PC-9 (cell line): ENCODE results near the gene NHS. TPM values are rescaled to one million over a fixed set of nuclear protein-coding genes. Genes with fewer than 3 reads are reported as not detected.

ENCODE experiments used
- BruUV-seq: library from RNA; stranded (reverse); fragments of 400-500 nt; replicated peaks from 2 replicates; lab custom pipeline; 2021; lab: Mats Ljungman, UMichigan
- CTCF ChIA-PET: fragments of 300-600 bp; sonication (Branson Sonifier 250); formaldehyde crosslinking; loops from one replicate; lab custom pipeline; 2022; ENCODE audit warnings: antibody characterized with exemption; lab: Charles Lee
- POLR2A ChIA-PET: fragments of 300-600 bp; sonication (Branson Sonifier 250); formaldehyde crosslinking; loops from one replicate; lab custom pipeline; 2022; ENCODE audit warnings: antibody characterized with exemption; ENCODE audit not compliant: unreplicated experiment; lab: Charles Lee
- DNase-seq, 2 experiments: peaks; one replicate each; pipeline versions ENCODE4 v3.0.0 to v3.0.0-alpha.2; 2015 to 2022; ENCODE audit warnings: mixed read lengths in 1 of 2
- H2AFZ ChIP-seq: fragments of 200-600 bp; sonication (generic); 2 replicates; pipeline ENCODE4 v1.8.1; 2017; ENCODE audit warnings: antibody characterized with exemption
- H3F3A ChIP-seq: fragments of 200-600 bp; sonication (generic); 2 replicates; pipeline ENCODE4 v1.8.1; 2017; ENCODE audit warnings: antibody characterized with exemption, mild to moderate bottlenecking, low read depth; ENCODE audit not compliant: insufficient read depth
- H3K27ac ChIP-seq: fragments of 200-600 bp; sonication (generic); 2 replicates; pipeline ENCODE4 v1.6.1; 2016; ENCODE audit warnings: mixed run types
- H3K27me3 ChIP-seq: fragments of 200-600 bp; sonication (generic); 2 replicates; pipeline ENCODE4 v1.6.1; 2016; ENCODE audit warnings: low read depth, mixed run types; ENCODE audit not compliant: insufficient read depth
- H3K36me3 ChIP-seq: fragments of 200-600 bp; sonication (generic); 2 replicates; pipeline ENCODE4 v1.6.1; 2016; ENCODE audit warnings: low read depth, mixed run types
- H3K4me1 ChIP-seq: fragments of 200-600 bp; sonication (generic); replicated peaks from 2 replicates; pipeline ENCODE4 v1.6.1; 2016; ENCODE audit warnings: mixed run types; ENCODE audit not compliant: insufficient read depth
- H3K4me2 ChIP-seq: fragments of 200-600 bp; sonication (generic); 2 replicates; pipeline ENCODE4 v1.6.1; 2017; ENCODE audit warnings: mixed run types
- H3K4me3 ChIP-seq: fragments of 200-600 bp; sonication (generic); 2 replicates; pipeline ENCODE4 v1.6.1; 2016; ENCODE audit warnings: mixed run types
- H3K79me2 ChIP-seq: fragments of 200-600 bp; sonication (generic); 2 replicates; pipeline ENCODE4 v1.6.1; 2017; ENCODE audit warnings: low read depth, mixed run types
- H3K9me2 ChIP-seq: fragments of 200-600 bp; sonication (generic); 2 replicates; pipeline ENCODE4 v1.8.1; 2017; ENCODE audit warnings: mild to moderate bottlenecking; ENCODE audit not compliant: insufficient read depth
- H3K9me3 ChIP-seq: fragments of 200-600 bp; sonication (generic); 2 replicates; pipeline ENCODE4 v1.8.1; 2016; ENCODE audit warnings: low read depth; ENCODE audit not compliant: insufficient read depth
- H4K20me1 ChIP-seq: fragments of 200-600 bp; sonication (generic); 2 replicates; pipeline ENCODE4 v1.8.1; 2017; ENCODE audit not compliant: insufficient read depth
- EZH2 ChIP-seq: fragments of 200-600 bp; sonication (generic); IDR thresholded peaks from 2 replicates; pipeline ENCODE4 v1.8.0; 2017; ENCODE audit warnings: antibody characterized with exemption, low read depth
- intact Hi-C: fragments of 100-400 bp; cut with micrococcal nuclease; formaldehyde crosslinking; loops from one replicate; pipeline ENCODE4 v1.10.0; 2022; ENCODE audit not compliant: unreplicated experiment
- total RNA-seq: library from RNA; stranded (reverse); gene quantifications from 2 replicates; pipeline ENCODE4 v1.2.3, GENCODE V29; 2021
- TF ChIP-seq, protein P1 (sequence below): fragments of 200-600 bp; sonication (generic); conservative IDR thresholded peaks from 2 replicates; pipeline ENCODE4 v1.6.1; 2017; ENCODE audit warnings: mixed run types, antibody characterized with exemption, mild to moderate bottlenecking, moderate library complexity

Gene NHS
- total RNA-seq, 1 experiment from 2014 or later = 6.7 TPM

DNA sequence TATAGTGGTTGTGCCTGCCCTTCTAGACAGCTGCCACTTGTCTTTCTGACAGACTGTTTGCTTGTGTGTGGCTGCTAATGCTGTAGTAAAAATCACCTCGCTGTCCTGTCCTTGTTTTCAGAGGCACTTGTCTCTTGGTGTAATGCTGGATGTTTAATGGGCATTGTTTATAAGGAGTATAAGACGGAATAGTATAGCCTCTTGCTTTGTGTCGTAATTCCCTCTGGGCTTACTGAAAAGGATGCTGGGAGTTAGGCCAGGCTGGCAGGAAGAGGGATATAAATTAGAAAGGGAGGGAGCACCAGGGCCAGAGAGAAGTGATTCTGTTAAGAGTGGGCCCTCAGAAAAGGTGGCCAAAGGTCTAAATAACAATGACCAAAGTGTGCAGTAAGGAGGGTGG is 29.0 kb downstream of the NHS start:
- no peaks in the 10 kb centered on the region for H3K9me3 ChIP-seq
- H3K79me2 ChIP-seq = peaks cover 42% of the 10 kb centered on the region
- no peak overlapping the region for H3K4me2 ChIP-seq
- no peak overlapping the region for H3K4me3 ChIP-seq
- H3K36me3 ChIP-seq = no peaks in the 10 kb centered on the region
- peaks cover 6% of the 10 kb centered on the region; the same call in 1 of the 2 replicates for H3F3A ChIP-seq
- TF ChIP-seq, protein P1, sequence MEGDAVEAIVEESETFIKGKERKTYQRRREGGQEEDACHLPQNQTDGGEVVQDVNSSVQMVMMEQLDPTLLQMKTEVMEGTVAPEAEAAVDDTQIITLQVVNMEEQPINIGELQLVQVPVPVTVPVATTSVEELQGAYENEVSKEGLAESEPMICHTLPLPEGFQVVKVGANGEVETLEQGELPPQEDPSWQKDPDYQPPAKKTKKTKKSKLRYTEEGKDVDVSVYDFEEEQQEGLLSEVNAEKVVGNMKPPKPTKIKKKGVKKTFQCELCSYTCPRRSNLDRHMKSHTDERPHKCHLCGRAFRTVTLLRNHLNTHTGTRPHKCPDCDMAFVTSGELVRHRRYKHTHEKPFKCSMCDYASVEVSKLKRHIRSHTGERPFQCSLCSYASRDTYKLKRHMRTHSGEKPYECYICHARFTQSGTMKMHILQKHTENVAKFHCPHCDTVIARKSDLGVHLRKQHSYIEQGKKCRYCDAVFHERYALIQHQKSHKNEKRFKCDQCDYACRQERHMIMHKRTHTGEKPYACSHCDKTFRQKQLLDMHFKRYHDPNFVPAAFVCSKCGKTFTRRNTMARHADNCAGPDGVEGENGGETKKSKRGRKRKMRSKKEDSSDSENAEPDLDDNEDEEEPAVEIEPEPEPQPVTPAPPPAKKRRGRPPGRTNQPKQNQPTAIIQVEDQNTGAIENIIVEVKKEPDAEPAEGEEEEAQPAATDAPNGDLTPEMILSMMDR = no peak
- no peak for TF ChIP-seq EZH2
- no TSS peak for BruUV-seq
- intact Hi-C loops = no loop called here
- ChIA-PET POLR2A (no interaction called here), CTCF (no interaction called here)
- peak overlapping the region; percentile 77 for H3K27ac ChIP-seq
- H3K9me2 ChIP-seq = no peaks in the 10 kb centered on the region
- no peak overlapping the region for H2AFZ ChIP-seq
- DNase-seq = no peak
- no peaks in the 10 kb centered on the region for H4K20me1 ChIP-seq
- peaks cover 39% of the 10 kb centered on the region for H3K4me1 ChIP-seq
- H3K27me3 ChIP-seq = no peaks in the 10 kb centered on the region

- TSS peak; percentile 96 for BruUV-seq
- no peaks in the 10 kb centered on the region for H4K20me1 ChIP-seq
- no peak for TF ChIP-seq EZH2
- TF ChIP-seq, protein P1 = no peak
- H3K4me1 ChIP-seq = peaks cover 39% of the 10 kb centered on the region
- peaks cover 51% of the 10 kb centered on the region for H3K79me2 ChIP-seq
- CTCF ChIA-PET = no interaction called here
- POLR2A ChIA-PET = no interaction called here
- no peaks in the 10 kb centered on the region for H3K27me3 ChIP-seq
- H3K4me3 ChIP-seq = no peak overlapping the region
- H2AFZ ChIP-seq = no peak overlapping the region
- no peaks in the 10 kb centered on the region for H3K9me2 ChIP-seq
- H3K9me3 ChIP-seq = no peaks in the 10 kb centered on the region
- H3K27ac ChIP-seq = peak overlapping the region; percentile 77
- peaks cover 6% of the 10 kb centered on the region; the same call in 1 of the 2 replicates for H3F3A ChIP-seq
- intact Hi-C loops = no loop called here
- DNase-seq = peak; percentile 59 to 94
- H3K36me3 ChIP-seq = no peaks in the 10 kb centered on the region
- peak overlapping the region; percentile 63 for H3K4me2 ChIP-seq
These were observed 30.4 kb downstream of the NHS start for GRCh38 chrX:17405225-17405969.

DNA sequence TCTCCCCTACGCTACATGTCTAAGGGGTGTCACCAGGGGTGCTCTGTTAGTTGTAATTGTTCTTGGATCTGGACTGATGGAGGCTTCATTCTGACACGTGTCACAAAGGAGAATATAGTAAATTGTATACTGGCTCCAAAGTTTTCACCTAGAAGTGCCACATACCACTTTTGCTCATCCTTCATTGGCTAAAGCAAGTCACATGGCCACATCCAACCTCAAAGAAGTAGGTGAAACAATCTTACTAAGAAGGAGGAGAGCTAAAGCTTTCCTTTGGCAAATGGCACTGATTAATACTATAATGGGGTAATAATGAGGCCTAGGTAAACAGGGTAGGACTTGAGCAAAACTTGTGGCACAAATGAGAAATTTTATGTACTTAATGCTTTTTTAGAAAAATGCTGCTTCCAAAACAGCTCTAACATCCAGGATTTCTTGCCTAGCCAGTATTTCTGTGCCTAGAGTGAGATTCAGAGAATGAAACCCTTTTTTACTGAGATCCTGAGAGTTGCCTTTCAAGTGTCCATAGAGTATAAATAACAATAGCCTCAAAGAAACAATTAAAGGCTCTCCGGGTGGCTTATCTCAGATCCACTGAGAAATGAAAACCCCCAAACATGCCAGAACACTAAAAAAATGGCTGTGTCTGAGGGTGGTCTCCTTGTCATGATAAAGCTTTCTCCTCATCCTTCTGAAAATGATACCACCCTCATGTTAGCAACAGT is 34.7 kb downstream of the NHS start:
- BruUV-seq = no TSS peak
- H3K4me1 ChIP-seq = peaks cover 49% of the 10 kb centered on the region
- no peak overlapping the region for H3K27ac ChIP-seq
- no peaks in the 10 kb centered on the region for H3K9me2 ChIP-seq
- no peak for TF ChIP-seq EZH2
- TF ChIP-seq, protein P1 = no peak
- no peak overlapping the region for H2AFZ ChIP-seq
- no peak overlapping the region for H3K4me2 ChIP-seq
- no peaks in the 10 kb centered on the region for H3K9me3 ChIP-seq
- intact Hi-C loops = loop anchor here (5.0 to 10.0 kb wide), 2 partner anchors 88 to 115 kb away; no protein-coding TSS in a partner anchor
- no peaks in the 10 kb centered on the region for H3K27me3 ChIP-seq
- no peaks in the 10 kb centered on the region for H3K36me3 ChIP-seq
- peaks cover 67% of the 10 kb centered on the region for H3K79me2 ChIP-seq
- no peaks in the 10 kb centered on the region for H4K20me1 ChIP-seq
- H3K4me3 ChIP-seq = no peak overlapping the region
- DNase-seq = no peak
- H3F3A ChIP-seq = peaks cover 32% of the 10 kb centered on the region
- ChIA-PET CTCF (no interaction called here), POLR2A (no interaction called here)
